GM12878 (cell line): ENCODE data around the gene TPCN2. TPM values are rescaled to one million over a fixed set of nuclear protein-coding genes. Genes with fewer than 3 reads are reported as not detected.

Experiments used
- ATAC-seq: fragments of 200-7000 bp; cut with Tn5 transposase; 3 replicates; pipeline ENCODE4 v1.9.1; 2020; ENCODE audit warnings: mild to moderate bottlenecking, moderate library complexity
- BruUV-seq: library from RNA; stranded (reverse); fragments of 400-500 nt; replicated peaks from 2 replicates; lab custom pipeline; 2021; lab: Mats Ljungman, UMichigan
- CTCF ChIA-PET: fragments of 300-600 bp; sonication (Branson Sonifier 250); formaldehyde crosslinking; extraction: SDS; loops from one replicate; lab custom pipeline; 2021; ENCODE audit warnings: inconsistent platforms; lab: Yijun Ruan, JAX
- POLR2A ChIA-PET: fragments of 350-600 bp; formaldehyde crosslinking; extraction: SDS; loops from one replicate; lab custom pipeline; 2021; ENCODE audit warnings: inconsistent platforms; lab: Charles Lee
- RAD21 ChIA-PET: fragments of 300-600 bp; sonication (Branson Sonifier 250); formaldehyde crosslinking; loops from one replicate; lab custom pipeline; 2023; ENCODE audit warnings: antibody characterized with exemption; ENCODE audit not compliant: unreplicated experiment; lab: Charles Lee
- SMC1A ChIA-PET: fragments of 300-600 bp; sonication (Branson Sonifier 250); formaldehyde crosslinking; loops from one replicate; lab custom pipeline; 2023; ENCODE audit not compliant: unreplicated experiment, uncharacterized antibody; lab: Charles Lee
- DNase-seq: peaks from one replicate; pipeline ENCODE4 v3.0.0-alpha.2; 2011; ENCODE audit warnings: low read depth, low spot score
- FAIRE-seq: peaks from 3 replicates; lab custom pipeline; 2011; peaks lifted over from hg19 to GRCh38; lab: Jason Lieb, UNC
- H2AFZ ChIP-seq: 2 replicates; pipeline ENCODE4 v1.6.0; 2011; ENCODE audit warnings: low read depth, low read length, control low read depth; ENCODE audit not compliant: control insufficient read depth
- H3K27ac ChIP-seq: 2 replicates; pipeline ENCODE4 v1.5.1; 2011; ENCODE audit warnings: control low read depth; ENCODE audit not compliant: control insufficient read depth, insufficient read depth
- H3K27me3 ChIP-seq, 2 experiments: replicated peaks in 1 of 2; 2 replicates each; pipeline versions ENCODE4 v1.6.0 to v1.6.1; 2011; ENCODE audit warnings: low read length in 1 of 2; ENCODE audit not compliant: control insufficient read depth in 2 of 2, insufficient read depth in 2 of 2
- H3K36me3 ChIP-seq, 2 experiments: 2 replicates each; pipeline ENCODE4 v1.5.1; 2011; ENCODE audit warnings: low read length in 1 of 2; ENCODE audit not compliant: control insufficient read depth in 2 of 2, insufficient read depth in 2 of 2
- H3K4me1 ChIP-seq: 2 replicates; pipeline ENCODE4 v1.6.1; 2011; ENCODE audit warnings: mild to moderate bottlenecking, low read length, moderate library complexity, mixed read lengths; ENCODE audit not compliant: control insufficient read depth, insufficient read depth
- H3K4me2 ChIP-seq: 2 replicates; pipeline ENCODE4 v1.6.0; 2011; ENCODE audit warnings: control low read depth; ENCODE audit not compliant: control insufficient read depth, insufficient read depth
- H3K4me3 ChIP-seq: fragments of 200-600 bp; sonication (generic); 2 replicates; pipeline ENCODE4 v1.5.1; 2016
- H3K79me2 ChIP-seq: 2 replicates; pipeline ENCODE4 v1.6.0; 2011; ENCODE audit warnings: low read length; ENCODE audit not compliant: control insufficient read depth, insufficient read depth
- H3K9ac ChIP-seq: 2 replicates; pipeline ENCODE4 v1.8.0; 2011; ENCODE audit warnings: low read length, control low read depth, mixed read lengths; ENCODE audit not compliant: control insufficient read depth, insufficient read depth
- H3K9me3 ChIP-seq: replicated peaks from 3 replicates; pipeline ENCODE4 v1.5.1; 2011; ENCODE audit warnings: mild to moderate bottlenecking, low read length; ENCODE audit not compliant: control insufficient read depth, insufficient read depth
- H4K20me1 ChIP-seq: 2 replicates; pipeline ENCODE4 v1.6.0; 2011; ENCODE audit not compliant: control insufficient read depth, insufficient read depth
- ASH2L ChIP-seq: fragments of 300-600, 200-600 bp; sonication (generic); IDR thresholded peaks from 2 replicates; pipeline ENCODE4 v1.6.1; 2017; ENCODE audit warnings: low read depth, mild to moderate bottlenecking, borderline replicate concordance
- DPF2 ChIP-seq: fragments of 450-650 bp; IDR thresholded peaks from 2 replicates; pipeline ENCODE4 v1.6.1; 2017; ENCODE audit warnings: mild to moderate bottlenecking
- ETV6 ChIP-seq, 2 experiments: fragments of 450-650 bp in 1 of 2; IDR thresholded peaks in 1 of 2; conservative IDR thresholded peaks in 1 of 2; 2 replicates each; pipeline ENCODE4 v1.6.1; 2014; ENCODE audit warnings: antibody characterized with exemption in 1 of 2, borderline replicate concordance in 1 of 2, low read depth in 1 of 2, mild to moderate bottlenecking in 1 of 2, moderate library complexity in 1 of 2
- FOXM1 ChIP-seq: IDR thresholded peaks from 2 replicates; pipeline ENCODE4 v1.6.1; 2012; ENCODE audit warnings: low read depth, mild to moderate bottlenecking, inconsistent platforms, low read length, moderate library complexity
- GABPA ChIP-seq: IDR thresholded peaks from 2 replicates; pipeline ENCODE4 v1.6.1; 2014; ENCODE audit warnings: antibody characterized with exemption, low read depth, mild to moderate bottlenecking, inconsistent platforms
- NBN ChIP-seq: fragments of 450-650 bp; IDR thresholded peaks from 2 replicates; pipeline ENCODE4 v1.6.1; 2016
- NR2C1 ChIP-seq: fragments of 450-650 bp; IDR thresholded peaks from 2 replicates; pipeline ENCODE4 v1.6.1; 2017; ENCODE audit warnings: antibody characterized with exemption, mild to moderate bottlenecking, moderate library complexity
- POU2F2 ChIP-seq: IDR thresholded peaks from 3 replicates; pipeline ENCODE4 v1.6.1; 2011; ENCODE audit warnings: low read depth, mild to moderate bottlenecking, low read length, borderline replicate concordance
- SPI1 ChIP-seq: IDR thresholded peaks from 2 replicates; pipeline ENCODE4 v1.6.1; 2011; ENCODE audit warnings: low read depth, mild to moderate bottlenecking, low read length, moderate library complexity, borderline replicate concordance; ENCODE audit not compliant: insufficient read depth
- STAT3 ChIP-seq: IDR thresholded peaks from 2 replicates; pipeline ENCODE4 v1.6.1; 2011; ENCODE audit warnings: low read depth, low read length, improper control_type of control experiment
- YBX1 ChIP-seq: fragments of 450-650 bp; IDR thresholded peaks from 2 replicates; pipeline ENCODE4 v1.6.1; 2016; ENCODE audit warnings: antibody characterized with exemption
- ZNF217 ChIP-seq: fragments of 450-650 bp; IDR thresholded peaks from 2 replicates; pipeline ENCODE4 v1.6.1; 2017; ENCODE audit warnings: antibody characterized with exemption, mild to moderate bottlenecking
- ZNF622 ChIP-seq: fragments of 450-650 bp; IDR thresholded peaks from 2 replicates; pipeline ENCODE4 v1.6.1; 2017; ENCODE audit warnings: mild to moderate bottlenecking, inconsistent platforms
- WGBS: methylation state at CpG from one replicate; pipeline ENCODE4 v1.1.6; 2016; ENCODE audit warnings: low lambda C conversion rate; ENCODE audit not compliant: insufficient replicate concordance, insufficient coverage; ENCODE audit errors: missing lambda C conversion rate; 5-methylcytosine and 5-hydroxymethylcytosine counted together
- in situ Hi-C: fragments of 300-500 bp; cut with MboI; formaldehyde crosslinking; loops from 9 replicates; pipeline ENCODE4 v1.14.3; 2018; ENCODE audit warnings: mixed read lengths
- intact Hi-C: fragments of 100-400 bp; cut with micrococcal nuclease; formaldehyde crosslinking; loops from one replicate; pipeline ENCODE4 v1.14.2; 2022; ENCODE audit not compliant: unreplicated experiment
- polyA plus RNA-seq, 11 experiments: library from polyadenylated mRNA; depleted of rRNA in 4 of 11; unstranded in 6 of 11; stranded (reverse) in 5 of 11; fragments of >200 nt; fragmentation: Nextera tagmentation in 4 of 11; fragmentation: Illumina TruSeq in 1 of 11; extraction: Ambion mirVana in 4 of 11; extraction: Trizol in 1 of 11; gene quantifications; 1 replicate in 1 of 11; 2 replicates in 10 of 11; pipeline versions ENCODE4 v1.2.1 to v1.2.3, GENCODE V29; 2011 to 2016; ENCODE audit warnings: inconsistent platforms in 2 of 11, missing spikeins in 2 of 11, low read depth in 1 of 11
- total RNA-seq, 4 experiments: library from RNA; depleted of rRNA in 3 of 4; stranded (reverse); fragments of >200 nt in 3 of 4; fragmentation: Illumina TruSeq in 1 of 4; extraction: Trizol in 1 of 4; gene quantifications; 2 replicates each; pipeline versions ENCODE4 v1.2.1 to v1.2.3, GENCODE V29; 2013 to 2021
- TF ChIP-seq, protein P1 (sequence below): fragments of 450-650 bp; IDR thresholded peaks from 2 replicates; pipeline ENCODE4 v1.6.1; 2016; ENCODE audit warnings: mild to moderate bottlenecking, moderate library complexity, borderline replicate concordance
- TF ChIP-seq, protein P2 (sequence below): fragments of 450-650 bp; IDR thresholded peaks from 2 replicates; pipeline ENCODE4 v1.6.1; 2014; ENCODE audit warnings: mild to moderate bottlenecking

The TPCN2 gene
- total and polyA plus RNA-seq, 10 of the 15 experiments (the other 5 are each of a cell fraction or from before 2014, with no cell fraction given) = 1.7 to 18.4 (median 8.4) TPM

DNA sequence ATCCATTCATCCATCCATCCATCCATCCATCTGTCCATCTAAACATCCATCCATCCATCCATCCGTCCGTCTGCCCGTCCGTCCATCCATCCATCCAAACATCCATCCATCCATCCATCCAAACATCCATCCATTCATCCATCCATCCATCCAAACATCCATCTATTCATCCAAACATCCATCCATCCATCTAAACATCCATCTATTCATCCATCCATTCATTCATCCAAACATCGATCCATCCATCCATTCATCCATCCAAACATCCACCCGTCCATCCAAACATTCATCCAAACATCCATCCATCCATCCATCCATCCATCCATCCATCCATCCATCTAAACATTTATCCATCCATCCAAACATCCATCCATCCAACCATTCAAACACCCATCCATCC lies 61.7 kb downstream of the TPCN2 start (continued):
- TF ChIP-seq, protein P1, sequence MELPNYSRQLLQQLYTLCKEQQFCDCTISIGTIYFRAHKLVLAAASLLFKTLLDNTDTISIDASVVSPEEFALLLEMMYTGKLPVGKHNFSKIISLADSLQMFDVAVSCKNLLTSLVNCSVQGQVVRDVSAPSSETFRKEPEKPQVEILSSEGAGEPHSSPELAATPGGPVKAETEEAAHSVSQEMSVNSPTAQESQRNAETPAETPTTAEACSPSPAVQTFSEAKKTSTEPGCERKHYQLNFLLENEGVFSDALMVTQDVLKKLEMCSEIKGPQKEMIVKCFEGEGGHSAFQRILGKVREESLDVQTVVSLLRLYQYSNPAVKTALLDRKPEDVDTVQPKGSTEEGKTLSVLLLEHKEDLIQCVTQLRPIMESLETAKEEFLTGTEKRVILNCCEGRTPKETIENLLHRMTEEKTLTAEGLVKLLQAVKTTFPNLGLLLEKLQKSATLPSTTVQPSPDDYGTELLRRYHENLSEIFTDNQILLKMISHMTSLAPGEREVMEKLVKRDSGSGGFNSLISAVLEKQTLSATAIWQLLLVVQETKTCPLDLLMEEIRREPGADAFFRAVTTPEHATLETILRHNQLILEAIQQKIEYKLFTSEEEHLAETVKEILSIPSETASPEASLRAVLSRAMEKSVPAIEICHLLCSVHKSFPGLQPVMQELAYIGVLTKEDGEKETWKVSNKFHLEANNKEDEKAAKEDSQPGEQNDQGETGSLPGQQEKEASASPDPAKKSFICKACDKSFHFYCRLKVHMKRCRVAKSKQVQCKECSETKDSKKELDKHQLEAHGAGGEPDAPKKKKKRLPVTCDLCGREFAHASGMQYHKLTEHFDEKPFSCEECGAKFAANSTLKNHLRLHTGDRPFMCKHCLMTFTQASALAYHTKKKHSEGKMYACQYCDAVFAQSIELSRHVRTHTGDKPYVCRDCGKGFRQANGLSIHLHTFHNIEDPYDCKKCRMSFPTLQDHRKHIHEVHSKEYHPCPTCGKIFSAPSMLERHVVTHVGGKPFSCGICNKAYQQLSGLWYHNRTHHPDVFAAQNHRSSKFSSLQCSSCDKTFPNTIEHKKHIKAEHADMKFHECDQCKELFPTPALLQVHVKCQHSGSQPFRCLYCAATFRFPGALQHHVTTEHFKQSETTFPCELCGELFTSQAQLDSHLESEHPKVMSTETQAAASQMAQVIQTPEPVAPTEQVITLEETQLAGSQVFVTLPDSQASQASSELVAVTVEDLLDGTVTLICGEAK = no peak

DNA sequence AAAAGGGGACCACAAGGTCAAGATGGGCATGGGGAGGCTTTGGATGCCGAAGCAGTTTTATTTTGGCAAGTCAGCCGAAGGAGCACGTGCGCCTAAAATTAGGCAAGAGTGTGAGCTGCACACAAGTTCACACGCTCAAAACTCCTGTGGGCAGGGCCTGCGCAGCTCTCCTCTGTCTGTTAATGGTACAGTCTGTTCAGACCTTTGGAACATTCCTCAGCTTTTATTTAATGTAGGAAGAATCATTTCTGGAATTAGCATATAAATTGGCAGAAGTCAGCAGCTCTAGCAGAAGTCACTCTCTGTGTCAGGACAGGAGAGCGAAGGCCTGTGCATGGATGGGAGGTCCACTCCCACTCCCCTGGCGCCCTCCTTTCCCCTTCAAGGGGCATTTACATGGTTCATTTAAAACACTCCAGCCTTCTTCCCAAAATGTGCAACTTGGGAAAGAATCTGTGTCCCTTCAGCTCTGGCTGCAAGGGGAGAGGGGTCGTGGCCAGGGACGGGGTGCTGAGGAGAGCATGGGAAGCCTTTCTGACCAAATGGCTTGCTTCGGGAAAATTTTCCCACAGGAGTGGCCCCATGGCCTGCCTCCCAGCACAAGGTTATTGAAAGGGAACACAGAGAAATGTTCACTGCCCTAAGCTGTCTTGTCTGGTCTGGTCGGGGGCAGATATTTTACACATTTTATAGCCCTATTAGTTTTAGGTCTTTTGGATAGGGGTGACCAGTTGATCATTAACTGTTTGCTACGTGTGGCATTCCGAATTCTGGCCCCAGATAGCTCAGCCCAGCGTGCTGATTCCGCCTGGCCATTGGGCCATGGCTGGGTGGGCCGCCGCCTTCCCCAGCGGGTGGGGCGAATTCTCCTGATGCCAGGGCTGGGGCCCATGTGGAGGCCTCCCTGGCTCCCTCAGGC lies 63.2 kb downstream of the TPCN2 start:
- no peaks in the 10 kb centered on the region; a peak in 1 of 4 replicates for H3K27me3 ChIP-seq
- no peaks in the 10 kb centered on the region for H4K20me1 ChIP-seq
- ATAC-seq (no peak), DNase-seq (no peak), FAIRE-seq (no peak)
- no peak overlapping the region for H3K4me3 ChIP-seq
- ChIA-PET SMC1A (no interaction called here), CTCF (no interaction called here), RAD21 (no interaction called here), POLR2A (interaction anchor here (0.5 kb wide), 1 partner anchor 127 kb away, joined by 3 read pairs; no protein-coding TSS in a partner anchor)
- in situ Hi-C loops = no loop called here
- no peaks in the 10 kb centered on the region for H3K79me2 ChIP-seq
- intact Hi-C loops = no loop called here
- H2AFZ ChIP-seq = no peak overlapping the region
- H3K9ac ChIP-seq = no peak overlapping the region
- no peaks in the 10 kb centered on the region; the same call in 1 of the 3 replicates for H3K9me3 ChIP-seq
- BruUV-seq = no TSS peak
- no peaks in the 10 kb centered on the region for H3K36me3 ChIP-seq
- no peak overlapping the region for H3K4me2 ChIP-seq
- no peak overlapping the region for H3K27ac ChIP-seq
- H3K4me1 ChIP-seq = no peaks in the 10 kb centered on the region
- 63% methylated on average over 20 of the region's 20 CpGs for WGBS
- TF ChIP-seq ASH2L (no peak), DPF2 (no peak), FOXM1 (no peak), ZNF217 (no peak), NR2C1 (no peak), GABPA (no peak), NBN (no peak), POU2F2 (no peak), ETV6 (conservative IDR thresholded peaks at IDR 0.05 in 1 of 2, IDR thresholded peaks at IDR 0.05 in 1 of 2; ENCODE audit: borderline replicate concordance in 1 of 2, low read depth in 1 of 2) (no peak), STAT3 (no peak), YBX1 (no peak), ZNF622 (no peak), SPI1 (no peak)
- TF ChIP-seq, protein P2, sequence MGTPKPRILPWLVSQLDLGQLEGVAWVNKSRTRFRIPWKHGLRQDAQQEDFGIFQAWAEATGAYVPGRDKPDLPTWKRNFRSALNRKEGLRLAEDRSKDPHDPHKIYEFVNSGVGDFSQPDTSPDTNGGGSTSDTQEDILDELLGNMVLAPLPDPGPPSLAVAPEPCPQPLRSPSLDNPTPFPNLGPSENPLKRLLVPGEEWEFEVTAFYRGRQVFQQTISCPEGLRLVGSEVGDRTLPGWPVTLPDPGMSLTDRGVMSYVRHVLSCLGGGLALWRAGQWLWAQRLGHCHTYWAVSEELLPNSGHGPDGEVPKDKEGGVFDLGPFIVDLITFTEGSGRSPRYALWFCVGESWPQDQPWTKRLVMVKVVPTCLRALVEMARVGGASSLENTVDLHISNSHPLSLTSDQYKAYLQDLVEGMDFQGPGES = no peak
